Stimulated activated CD4-positive, alpha-beta T cell treated with anti-CD3 and anti-CD28 coated beads, Interleukin-1b, Interleukin-23, amount 100 ng/mL, for 4 hours (primary cell): ENCODE measurements around the gene LRRC8C.

Source experiments
- DNase-seq, 2 donors: peaks; one replicate each; pipeline ENCODE4 v3.0.0-alpha.2; 2020; ENCODE audit warnings: low read depth in 2 of 2

LRRC8C gene

DNA sequence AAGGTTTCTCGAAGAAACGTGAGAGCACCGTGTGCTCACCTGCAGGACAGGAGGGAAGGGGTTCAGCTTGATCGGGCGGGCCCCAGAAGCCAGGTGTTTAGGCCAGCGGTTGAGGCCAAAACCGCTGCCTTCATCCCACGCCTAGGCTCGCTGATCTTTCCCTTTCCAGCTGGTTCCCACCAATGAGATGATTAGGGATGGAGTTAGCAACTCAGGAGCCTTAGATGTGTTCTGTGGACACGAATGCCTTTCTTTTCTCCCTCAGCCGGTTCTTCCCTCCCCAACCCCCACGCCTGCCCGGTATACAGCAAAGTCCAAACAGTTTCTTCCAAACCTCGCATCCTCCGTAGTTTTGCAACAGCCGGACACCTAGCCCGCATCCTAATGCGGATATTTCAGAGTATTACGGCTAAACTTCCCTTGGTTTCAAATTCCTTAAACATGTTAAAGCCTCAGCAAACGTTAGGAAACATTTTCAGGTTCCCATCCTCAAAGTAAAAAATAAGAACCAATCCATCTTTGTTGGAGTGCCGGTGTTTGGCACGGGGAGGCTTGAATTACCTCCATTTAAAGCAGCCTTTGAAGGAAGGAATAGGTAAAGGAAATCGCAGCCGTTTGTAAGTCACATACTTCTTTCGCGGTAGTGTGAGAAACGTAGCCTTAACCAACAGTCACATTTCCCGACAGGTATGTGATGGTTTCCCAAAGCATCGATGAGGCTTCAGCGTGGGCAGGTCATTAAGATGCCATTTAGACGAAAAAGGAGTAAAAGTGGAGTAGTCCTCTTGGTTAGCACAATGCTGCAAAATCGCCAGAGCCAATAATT, 1.1 kb downstream of the LRRC8C start:
- DNase-seq: peak in 1 of 2 donors; percentile 15

DNA sequence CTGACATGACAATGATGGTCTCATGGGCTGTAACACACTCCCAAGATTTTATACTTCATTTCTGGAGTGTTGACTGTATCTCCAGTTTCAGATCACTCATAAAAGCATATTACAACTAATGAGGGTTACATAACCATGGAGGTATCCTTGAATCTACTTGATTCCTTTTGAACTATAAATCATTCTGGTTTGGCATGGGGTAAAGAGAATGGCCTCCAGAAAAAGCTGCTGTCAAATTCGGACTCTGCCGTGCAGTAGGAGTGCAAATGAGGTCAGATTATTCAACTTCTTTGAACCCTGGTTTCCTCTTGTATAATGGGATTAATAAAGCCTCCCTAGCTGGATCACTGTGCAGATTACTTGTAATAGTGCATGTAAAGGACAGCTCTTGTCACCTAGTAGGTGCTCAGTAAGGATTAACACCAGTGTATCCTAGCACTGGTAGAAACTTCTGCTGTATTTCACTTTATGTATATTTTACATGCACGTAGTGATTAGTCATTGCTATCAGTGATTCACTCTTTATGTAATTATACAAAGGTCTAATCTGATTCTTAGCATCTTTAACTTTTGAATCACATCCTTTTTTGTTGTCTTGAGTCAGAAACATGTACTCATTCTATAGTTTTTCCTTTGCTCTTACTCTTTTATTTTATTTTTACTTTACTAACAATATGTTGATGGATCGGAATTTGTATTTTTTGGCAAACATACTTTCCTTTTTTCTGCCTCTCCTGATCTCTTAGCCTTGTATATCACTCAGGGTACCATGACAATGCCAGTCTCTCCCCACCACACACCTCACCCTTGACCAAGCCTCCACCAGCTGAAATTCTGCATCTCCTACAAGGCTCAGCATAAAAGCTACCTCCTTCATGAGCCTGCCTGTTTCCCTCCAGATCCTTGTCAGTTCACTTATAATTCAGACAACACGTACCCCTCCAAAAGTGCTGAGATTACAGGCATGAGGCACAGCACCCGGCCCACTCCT, 3.2 kb downstream of the LRRC8C start:
- DNase-seq: no peak

DNA sequence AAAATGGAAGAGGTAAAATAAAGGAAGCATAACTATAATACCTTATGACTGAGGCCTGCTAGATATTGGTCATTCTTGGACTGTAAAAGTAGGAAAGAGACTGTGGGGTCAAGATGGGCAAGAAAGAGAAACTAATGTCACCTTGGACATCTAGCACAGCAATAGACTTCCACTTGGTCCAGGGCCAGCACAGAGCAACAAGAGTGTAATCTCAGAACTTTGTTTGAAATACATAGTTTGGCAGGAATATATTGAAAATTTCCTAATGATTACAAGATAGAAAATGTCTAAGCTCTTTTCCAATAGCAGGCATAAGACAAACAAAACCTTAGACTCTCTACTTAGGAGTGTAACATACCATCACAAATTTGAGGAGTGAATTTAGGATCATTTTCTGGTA, 4.6 kb downstream of the LRRC8C start:
- DNase-seq: no peak

DNA sequence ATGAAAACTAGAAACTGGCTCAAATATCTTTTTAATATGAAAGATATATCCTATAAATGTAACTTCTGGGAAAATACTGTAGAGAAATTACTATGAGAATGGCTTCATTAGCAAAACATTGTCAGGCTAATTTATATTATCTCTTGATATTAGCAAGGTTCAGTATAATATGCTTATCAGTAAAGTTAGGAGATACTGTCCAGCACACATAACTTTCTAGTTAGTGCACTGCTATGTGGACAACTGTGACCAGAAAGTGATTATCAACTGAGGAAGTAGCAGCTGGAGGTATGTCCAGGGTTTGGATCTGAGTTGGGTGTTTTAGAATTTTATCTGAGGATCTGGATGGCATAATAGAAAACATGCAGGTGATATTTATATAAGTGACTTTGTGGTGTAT, 7.5 kb downstream of the LRRC8C start:
- no peak for DNase-seq

DNA sequence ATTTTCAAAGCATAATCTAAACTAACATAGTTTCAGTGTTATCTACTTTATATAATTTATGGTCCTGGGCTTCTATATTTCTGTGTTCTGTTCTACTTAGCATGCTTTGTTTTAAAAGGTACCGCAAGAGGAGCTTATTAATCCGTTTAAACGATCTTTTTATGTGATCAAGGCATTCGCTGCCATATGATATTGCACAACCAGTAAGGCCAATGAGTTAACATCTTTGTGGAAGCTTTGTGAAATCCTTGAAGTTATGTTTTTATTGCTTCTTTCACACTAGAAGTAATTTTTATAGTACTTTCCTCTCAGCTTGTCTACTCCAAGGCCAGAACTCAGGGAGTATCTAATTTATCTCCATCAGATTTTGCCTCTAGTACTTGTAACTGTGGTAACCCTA, 8.9 kb downstream of the LRRC8C start:
- DNase-seq: no peak

DNA sequence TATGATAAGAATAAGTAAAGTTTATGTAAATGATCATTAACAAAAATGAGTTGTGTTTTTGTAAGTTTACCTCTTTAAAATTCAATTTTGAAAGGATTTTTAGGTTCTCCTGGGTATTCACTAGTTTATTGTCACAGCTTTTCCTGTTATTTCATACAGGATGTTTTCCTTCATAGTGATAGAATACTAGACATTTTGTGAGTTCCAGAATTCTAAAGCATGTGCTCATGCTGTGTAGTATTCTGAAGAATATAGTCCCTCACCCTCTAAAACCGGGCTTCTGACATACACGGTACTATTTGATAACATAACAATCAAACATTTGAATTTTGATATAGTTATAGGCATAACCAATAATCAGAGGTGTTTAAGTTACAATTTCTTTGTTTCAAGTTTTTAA, 10.7 kb downstream of the LRRC8C start:
- no peak for DNase-seq

DNA sequence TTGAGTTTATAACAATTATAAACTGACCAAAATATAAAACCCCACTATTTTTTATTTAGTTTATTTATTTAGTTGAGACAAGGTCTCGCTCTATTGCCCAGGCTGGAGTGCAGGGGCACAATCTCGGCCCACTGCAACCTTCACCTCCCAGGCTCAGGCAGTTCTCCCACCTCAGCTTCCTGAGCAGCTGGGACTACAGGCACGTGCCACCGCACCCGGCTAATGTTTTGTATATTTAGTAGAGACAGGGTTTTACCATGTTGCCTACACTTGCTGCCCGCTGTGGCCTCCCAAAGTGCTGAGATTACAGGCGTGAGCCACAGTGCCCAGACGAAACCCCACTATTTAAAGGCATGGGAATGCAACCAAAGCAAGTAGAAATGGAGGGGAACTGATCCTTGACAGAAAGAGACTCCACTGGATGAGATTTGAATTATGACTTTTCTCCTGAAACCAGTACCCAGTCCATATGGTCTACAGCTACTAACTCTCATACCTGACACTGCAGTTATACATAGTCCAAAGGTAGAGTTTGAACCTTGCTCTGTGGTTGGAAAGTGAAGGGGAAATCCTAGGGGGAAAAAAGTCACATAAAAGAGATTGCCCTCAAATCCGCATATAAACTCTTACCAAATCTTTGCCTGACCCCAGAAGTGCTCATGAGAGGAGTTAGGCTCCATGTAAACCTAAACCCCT, 11.3 kb downstream of the LRRC8C start:
- DNase-seq: no peak

DNA sequence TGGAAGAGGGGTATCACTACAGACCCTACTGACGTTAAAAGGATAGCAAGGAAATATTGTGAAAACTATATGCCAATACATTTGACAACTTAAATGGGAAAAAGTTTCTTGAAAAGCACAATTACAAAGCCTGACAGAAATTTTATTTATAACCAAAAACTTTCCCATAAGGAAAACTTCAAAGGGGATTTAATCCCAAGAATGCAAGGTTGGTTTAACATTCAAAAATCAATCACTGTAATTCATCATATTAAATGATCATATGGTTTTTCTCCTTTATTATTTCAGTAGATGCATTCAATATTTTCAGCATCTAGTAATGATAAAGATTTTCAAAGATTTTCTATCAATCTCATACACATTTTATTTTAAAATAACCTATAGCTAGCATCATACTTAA, 13.3 kb downstream of the LRRC8C start:
- no peak for DNase-seq

DNA sequence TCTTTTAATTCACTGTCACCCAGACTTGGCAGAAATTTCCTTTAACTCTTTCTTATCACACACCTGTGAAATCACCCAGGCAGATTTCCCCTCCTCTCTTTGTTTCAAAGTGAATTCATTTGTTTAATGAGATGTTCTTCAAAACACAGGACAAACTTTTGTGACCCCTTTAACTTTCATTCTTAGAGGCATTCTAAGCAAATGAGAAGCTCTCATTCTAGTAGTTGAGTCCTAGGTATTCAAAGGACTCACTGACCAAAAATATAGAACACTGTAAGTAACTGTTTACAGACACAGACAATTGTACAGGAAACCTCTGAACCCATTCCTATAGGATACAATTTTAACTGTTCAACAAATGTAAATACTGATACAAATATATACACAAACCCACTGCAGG, 16.9 kb downstream of the LRRC8C start:
- no peak for DNase-seq

DNA sequence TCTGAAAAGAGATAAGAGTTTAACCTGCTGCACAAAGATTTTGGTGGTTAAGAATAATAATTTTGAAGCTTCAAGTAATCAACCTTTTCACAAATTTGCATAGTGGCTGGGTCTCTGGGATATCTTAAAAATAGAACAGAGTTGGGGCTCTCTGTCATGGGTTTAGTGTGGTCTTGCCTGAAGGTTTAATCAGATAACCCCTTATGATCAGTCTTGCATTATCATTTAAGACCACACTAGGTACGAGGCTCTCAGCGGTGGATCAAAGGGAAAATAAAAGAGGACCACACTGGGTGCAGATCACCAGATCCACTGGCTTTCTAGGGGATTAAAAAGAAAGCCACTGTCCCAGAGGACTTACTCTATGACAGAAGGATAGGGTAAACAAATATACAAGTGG, 19.5 kb downstream of the LRRC8C start:
- no peak for DNase-seq

DNA sequence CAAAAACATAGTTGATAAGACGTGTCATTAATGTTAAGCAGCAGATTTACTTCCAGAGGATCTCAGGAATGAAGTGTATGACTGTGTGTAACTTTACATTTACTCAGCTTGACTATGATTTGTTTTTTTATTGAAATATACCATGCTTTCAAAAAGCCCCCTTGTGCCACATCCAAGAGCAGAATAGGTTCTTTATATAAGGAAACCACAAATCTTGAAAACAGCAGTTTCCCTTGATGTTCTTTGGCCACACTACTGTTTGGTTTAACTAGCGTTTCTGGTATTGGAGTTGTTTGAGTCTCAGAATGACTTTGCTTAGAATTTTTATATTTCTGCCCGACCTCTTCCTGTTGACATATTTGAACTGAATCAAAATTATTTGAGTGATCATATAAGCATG, 25.0 kb downstream of the LRRC8C start:
- no peak for DNase-seq

DNA sequence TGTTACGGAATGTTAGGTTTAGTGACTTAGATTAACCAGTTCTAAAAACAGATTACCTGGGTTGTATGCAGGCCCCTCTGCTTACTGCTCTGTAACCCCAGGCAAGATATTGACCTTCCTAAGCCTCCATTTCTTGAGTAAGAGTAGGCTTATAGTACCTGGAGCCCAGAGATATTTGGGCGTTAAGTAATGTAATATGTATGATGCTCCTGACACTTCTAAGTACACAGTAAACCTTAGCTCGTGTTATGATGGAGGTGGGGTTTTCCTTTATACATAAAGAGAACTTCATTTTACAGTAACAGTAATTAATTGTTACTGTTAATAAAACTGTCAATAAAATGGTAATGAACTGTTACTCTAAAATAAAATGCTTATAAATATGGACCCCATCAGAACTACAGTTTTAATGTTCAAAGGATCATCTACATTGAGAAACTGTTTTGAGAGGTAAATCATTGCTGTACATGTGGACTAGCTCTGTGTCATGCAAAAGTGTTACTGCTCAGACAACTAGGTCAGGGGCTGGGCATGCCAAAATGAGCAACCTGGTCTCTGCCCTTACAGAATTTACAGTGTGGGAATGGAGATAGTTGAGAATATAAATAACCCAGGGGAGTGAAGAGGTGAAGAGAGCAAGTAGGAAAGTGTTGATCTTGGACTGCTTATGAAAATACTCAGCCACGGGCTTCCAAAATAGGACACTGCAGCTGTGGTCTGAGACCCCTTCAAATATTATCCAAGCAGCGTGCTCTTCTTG, 26.6 kb downstream of the LRRC8C start:
- DNase-seq: no peak

DNA sequence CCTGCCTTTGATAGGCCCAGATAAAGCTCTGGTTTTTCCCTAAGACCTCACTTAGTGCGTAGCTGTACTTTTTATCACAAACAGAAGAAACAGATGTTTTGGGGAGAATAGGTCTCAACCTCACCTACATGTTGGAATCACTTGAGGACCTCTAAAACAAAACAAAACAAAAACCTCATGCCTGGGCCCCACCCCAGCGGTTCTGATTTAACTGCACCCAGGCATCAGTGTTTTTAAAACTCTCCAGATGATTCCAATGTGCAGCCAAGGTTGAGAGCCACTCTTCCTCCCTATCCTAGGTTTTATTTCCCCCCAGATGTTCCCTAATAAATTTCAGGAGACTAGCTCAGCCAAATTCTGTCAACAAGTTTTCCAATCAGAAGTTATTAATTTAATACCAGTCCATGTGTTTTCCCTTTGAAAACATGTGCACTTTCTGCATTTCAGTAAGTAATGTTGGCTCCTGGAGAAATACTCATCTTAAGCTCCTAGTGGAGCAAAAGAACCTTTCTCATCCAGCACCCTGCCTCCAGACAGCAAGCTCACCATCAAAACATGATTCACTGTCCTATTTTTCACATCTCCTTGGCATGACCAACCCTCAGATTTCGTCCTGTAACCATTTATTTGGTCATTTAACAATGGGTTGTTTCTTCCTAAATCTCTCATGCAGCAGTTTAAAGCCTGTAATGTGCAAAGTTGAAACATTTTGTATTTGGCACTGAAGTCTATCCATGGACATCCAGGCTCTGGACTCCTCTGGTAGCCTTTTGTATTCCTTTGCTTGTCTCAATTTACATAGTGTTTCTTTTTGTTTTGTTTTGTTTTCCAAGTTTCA, 27.5 kb downstream of the LRRC8C start:
- no peak for DNase-seq

DNA sequence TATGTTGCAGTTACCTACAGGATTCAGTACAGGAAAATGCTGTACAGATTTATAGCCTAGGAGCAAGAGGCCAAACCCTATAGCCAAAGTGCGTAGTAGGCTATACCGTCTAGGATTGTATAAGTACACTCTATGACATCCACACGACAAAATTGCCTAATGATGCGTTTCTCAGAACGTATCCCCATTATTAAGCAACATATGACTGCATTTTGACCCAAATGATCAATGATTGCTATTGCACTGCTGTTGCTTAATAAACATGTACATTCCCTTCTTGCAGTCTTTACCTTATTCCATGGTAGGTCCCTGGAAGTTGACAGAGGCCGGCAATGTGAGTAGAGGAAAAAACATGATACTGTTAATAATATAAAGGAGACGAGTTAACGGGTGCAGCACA, 33.0 kb downstream of the LRRC8C start:
- no peak for DNase-seq

DNA sequence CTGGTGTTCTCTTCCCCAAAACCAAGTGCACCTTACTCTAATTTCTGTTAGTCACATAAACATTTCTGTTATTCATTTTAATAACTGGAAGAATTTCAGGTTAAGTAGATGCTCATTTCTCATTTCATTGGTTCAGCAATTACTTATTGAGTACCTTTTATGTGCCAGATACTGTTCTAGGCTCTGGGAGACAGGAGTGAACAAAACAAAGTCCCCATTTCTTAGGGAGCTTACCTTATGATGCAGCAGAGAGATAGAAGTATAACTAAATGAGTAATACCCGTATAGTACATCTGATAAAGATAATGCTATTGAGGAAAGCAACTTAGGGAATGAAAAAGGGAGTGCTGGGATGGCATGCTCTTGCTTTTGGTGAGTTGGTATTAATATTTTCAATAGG, 33.7 kb downstream of the LRRC8C start:
- DNase-seq: no peak

DNA sequence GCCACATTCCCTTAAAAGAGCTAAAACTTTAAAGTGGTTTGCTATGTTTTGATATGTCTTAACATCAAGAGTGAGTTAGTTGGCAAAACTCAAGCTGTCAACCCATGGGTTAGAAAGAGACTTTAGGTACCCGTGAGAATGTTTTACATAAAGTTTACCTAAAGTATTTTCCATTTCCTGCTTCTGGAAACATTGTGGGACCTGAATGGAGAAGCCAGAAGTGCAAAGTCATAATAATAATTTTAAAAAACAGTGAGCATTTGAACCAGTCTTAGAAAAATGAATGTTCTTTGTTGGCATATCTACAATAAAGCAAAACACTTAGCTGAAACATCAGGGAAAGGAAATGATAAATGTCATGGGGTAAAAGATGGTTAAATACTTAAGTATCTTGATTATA, 34.8 kb downstream of the LRRC8C start:
- DNase-seq: no peak

DNA sequence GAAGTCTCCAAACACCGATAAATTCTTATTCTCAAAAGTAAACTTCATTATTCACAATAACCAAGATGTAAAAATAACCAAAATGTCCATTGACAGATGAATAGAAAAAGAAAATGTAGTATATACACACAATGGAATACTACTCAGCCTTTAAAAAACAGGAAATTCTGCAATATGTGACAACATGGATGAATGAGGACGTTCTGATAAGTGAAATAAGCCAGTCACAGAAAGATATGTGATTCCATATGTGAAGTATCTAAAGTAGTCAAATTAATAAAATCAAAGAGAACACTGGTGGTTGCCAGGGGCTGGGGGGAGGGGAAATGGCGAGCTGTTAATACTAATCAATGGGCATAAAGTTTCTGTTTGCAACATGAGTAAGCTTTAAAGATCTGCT, 36.0 kb downstream of the LRRC8C start:
- no peak for DNase-seq

DNA sequence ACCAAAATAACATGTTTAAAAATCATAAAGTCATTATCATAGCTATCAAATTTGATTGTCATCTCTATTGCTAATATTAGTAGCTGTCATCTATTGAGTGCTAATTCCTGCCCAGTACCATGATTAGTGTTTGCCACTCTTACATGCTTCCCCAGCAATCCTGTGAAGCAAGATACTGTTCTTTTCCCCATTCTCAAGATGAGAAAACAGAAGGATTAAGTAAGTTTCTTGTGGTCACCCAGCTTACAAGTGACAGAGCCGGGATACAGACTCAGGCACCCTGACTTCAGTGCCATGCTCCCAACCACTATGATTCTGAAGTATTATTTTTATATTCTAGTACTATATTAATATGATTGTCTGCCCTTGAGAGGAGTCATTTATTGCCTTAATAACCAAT, 36.5 kb downstream of the LRRC8C start:
- DNase-seq: no peak

DNA sequence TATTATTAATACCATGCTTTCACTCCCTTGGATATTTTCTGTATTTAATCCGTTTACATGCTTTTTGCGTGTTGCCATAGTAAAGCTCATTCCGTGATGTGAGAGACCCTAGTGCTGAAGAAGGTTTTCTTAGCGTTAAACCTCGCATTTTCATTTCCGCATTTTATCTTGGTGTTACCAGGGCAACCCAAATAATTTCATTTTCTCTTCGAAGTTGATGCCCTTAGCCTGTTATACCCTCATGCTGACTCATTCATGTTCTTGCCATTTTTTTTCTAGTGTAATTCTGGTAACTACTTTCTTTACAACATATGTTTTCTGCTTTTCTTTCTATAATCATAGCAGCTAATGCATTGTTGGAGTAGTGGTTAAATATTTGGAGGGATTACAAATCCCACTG, 37.2 kb downstream of the LRRC8C start:
- no peak for DNase-seq

DNA sequence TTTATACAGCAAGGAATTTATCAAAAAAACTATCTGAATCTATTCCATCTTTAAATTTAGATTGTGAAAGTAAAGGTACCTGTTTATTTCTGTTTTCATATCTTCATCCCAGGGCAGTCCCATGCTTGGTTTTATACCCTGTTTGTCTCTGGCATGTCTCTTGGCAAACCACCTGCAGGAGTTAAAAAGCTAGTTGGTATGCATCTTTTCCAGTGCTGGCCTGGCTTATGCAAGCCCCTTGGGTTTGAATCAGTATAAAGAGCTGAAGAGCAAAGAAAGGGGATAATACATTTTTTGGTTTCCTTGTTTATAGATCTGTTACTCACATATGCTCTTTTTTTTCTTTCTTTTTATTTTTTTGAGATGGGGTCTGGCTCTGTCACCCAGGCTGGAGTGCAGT, 37.8 kb downstream of the LRRC8C start:
- DNase-seq: no peak
